ENCODE data around the gene CD7. TPM values are rescaled to one million over a fixed set of nuclear protein-coding genes. Genes with fewer than 3 reads are reported as not detected.

CD7 gene
- polyA plus RNA-seq, 4 donors = 0.14 to 1.7 (median 0.51) TPM

GRCh38 chr17:82300707-82301270, 16.6 kb downstream of the CD7 start:
- DNase-seq (ENCODE audit: low read depth in 4 of 4, low spot score in 3 of 4) = peak in 1 of 4 donors; percentile 53

GRCh38 chr17:82300228-82300627, 17.2 kb downstream of the CD7 start:
- no peak for DNase-seq (ENCODE audit: low read depth in 4 of 4, low spot score in 3 of 4)

GRCh38 chr17:82299452-82299851, 18.0 kb downstream of the CD7 start:
- DNase-seq (ENCODE audit: low read depth in 4 of 4, low spot score in 3 of 4) = no peak

GRCh38 chr17:82298538-82299421, 18.6 kb downstream of the CD7 start:
- no peak for DNase-seq (ENCODE audit: low read depth in 4 of 4, low spot score in 3 of 4)

- DNase-seq (ENCODE audit: low read depth in 4 of 4, low spot score in 3 of 4) = peak in 1 of 4 donors; percentile 35
Measured at GRCh38 chr17:82297714-82298537, 19.5 kb downstream of the CD7 start.

GRCh38 chr17:82297280-82297713, 20.1 kb downstream of the CD7 start:
- DNase-seq (ENCODE audit: low read depth in 4 of 4, low spot score in 3 of 4) = no peak

- no peak for DNase-seq (ENCODE audit: low read depth in 4 of 4, low spot score in 3 of 4)
Measured at GRCh38 chr17:82296511-82297279, 20.7 kb downstream of the CD7 start.

GRCh38 chr17:82295472-82295814, 22.0 kb downstream of the CD7 start:
- DNase-seq (ENCODE audit: low read depth in 4 of 4, low spot score in 3 of 4) = no peak

GRCh38 chr17:82294064-82294773, 23.2 kb downstream of the CD7 start:
- DNase-seq (ENCODE audit: low read depth in 4 of 4, low spot score in 3 of 4) = no peak

GRCh38 chr17:82292251-82293154, 24.9 kb downstream of the CD7 start:
- peak; percentile 87 to 96 (median 92) for DNase-seq (ENCODE audit: low read depth in 4 of 4, low spot score in 3 of 4)

GRCh38 chr17:82291582-82292250, 25.7 kb downstream of the CD7 start:
- DNase-seq (ENCODE audit: low read depth in 4 of 4, low spot score in 3 of 4) = no peak

- peak in 1 of 4 donors; percentile 47 for DNase-seq (ENCODE audit: low read depth in 4 of 4, low spot score in 3 of 4)
Measured at GRCh38 chr17:82287868-82288801, 29.3 kb downstream of the CD7 start.

- no peak for DNase-seq (ENCODE audit: low read depth in 4 of 4, low spot score in 3 of 4)
Measured at GRCh38 chr17:82287013-82287867, 30.2 kb downstream of the CD7 start.

GRCh38 chr17:82285141-82285540, 32.3 kb downstream of the CD7 start:
- DNase-seq (ENCODE audit: low read depth in 4 of 4, low spot score in 3 of 4) = no peak

- no peak for DNase-seq (ENCODE audit: low read depth in 4 of 4, low spot score in 3 of 4)
Measured at GRCh38 chr17:82283208-82283749, 34.1 kb downstream of the CD7 start.

Data from left renal pelvis (tissue), 4 donors.